HG03097 (cell line): Measurements from ENCODE around the gene MMP24.
A peak's percentile ranks its signal among the peaks of the same experiment; 100 is the strongest.

ENCODE experiments used
- ATAC-seq: cut with Tn5 transposase; IDR thresholded peaks from one replicate; pipeline ENCODE4 v1.9.1; 2021; ENCODE audit not compliant: unreplicated experiment, low FRiP score

MMP24 gene

GRCh38 chr20:35276408-35276807, 49.9 kb downstream of the MMP24 start:
- no peak for ATAC-seq

GRCh38 chr20:35277127-35277526, 50.6 kb downstream of the MMP24 start:
- no peak for ATAC-seq

GRCh38 chr20:35277531-35278395, 51.3 kb downstream of the MMP24 start, which contains the start of gene MMP24OS:
MMP24OS (minus strand) TSS chr20:35278122; CDS start chr20:35277929, 193 bp downstream.
- peak; percentile 58 for ATAC-seq

- ATAC-seq: no peak
These were observed 52.5 kb downstream of the MMP24 start for GRCh38 chr20:35279040-35279439.

- ATAC-seq: no peak
These were observed 53.2 kb downstream of the MMP24 start for GRCh38 chr20:35279533-35280174.

GRCh38 chr20:35280523-35280922, 54.0 kb downstream of the MMP24 start:
- ATAC-seq: no peak

- no peak for ATAC-seq
These were observed 55.1 kb downstream of the MMP24 start for GRCh38 chr20:35281506-35282101.

- ATAC-seq: no peak
These were observed 57.2 kb downstream of the MMP24 start for GRCh38 chr20:35283441-35284266.

GRCh38 chr20:35284267-35284991, 57.9 kb downstream of the MMP24 start, which contains the start of gene EIF6:
EIF6 (minus strand) TSS chr20:35284772; CDS start chr20:35284487, 285 bp downstream.
- no peak for ATAC-seq

GRCh38 chr20:35284992-35285805, 58.7 kb downstream of the MMP24 start:
- no peak for ATAC-seq

- ATAC-seq: no peak
These were observed 59.3 kb downstream of the MMP24 start for GRCh38 chr20:35285806-35286076.

- no peak for ATAC-seq
These were observed 59.8 kb downstream of the MMP24 start for GRCh38 chr20:35286077-35286898.

- no peak for ATAC-seq
These were observed 60.5 kb downstream of the MMP24 start for GRCh38 chr20:35286899-35287508.

- ATAC-seq: no peak
These were observed 61.2 kb downstream of the MMP24 start for GRCh38 chr20:35287509-35288324.

GRCh38 chr20:35288325-35289060, 62.0 kb downstream of the MMP24 start:
- ATAC-seq: no peak

GRCh38 chr20:35290186-35290886, 63.8 kb downstream of the MMP24 start:
- no peak for ATAC-seq
